GM19468 (cell line): ENCODE data around the gene THOC6.
"Not testable (repeated sequence)": the region's sequence is repeated elsewhere in the genome, so short reads cannot be mapped to it uniquely, and the experiment has no call there.

Source experiments
- ATAC-seq: cut with Tn5 transposase; IDR thresholded peaks from one replicate; pipeline ENCODE4 v1.9.1; 2021; ENCODE audit warnings: mild to moderate bottlenecking, moderate library complexity, moderate number of reproducible peaks; ENCODE audit not compliant: unreplicated experiment; ENCODE audit errors: extremely low read depth

THOC6 gene

DNA sequence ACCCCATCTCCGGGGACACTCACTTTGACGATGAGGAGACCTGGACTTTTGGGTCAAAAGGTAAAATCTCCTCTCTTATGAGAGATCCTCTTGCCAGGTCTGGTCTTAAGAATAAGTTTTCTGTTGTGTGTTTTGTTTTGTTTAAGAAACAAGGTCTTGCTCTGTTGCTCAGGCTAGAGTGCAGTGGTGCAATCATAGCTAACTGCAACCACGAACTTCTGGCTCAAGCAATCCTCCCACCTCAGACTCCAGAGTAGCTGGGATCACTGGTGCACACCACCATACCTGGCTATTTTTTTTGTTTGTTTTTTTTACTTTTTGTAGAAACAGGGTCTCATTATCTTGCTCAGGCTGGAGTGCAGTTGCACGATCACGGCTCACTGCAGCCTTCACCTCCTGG is 26.7 kb downstream of the THOC6 start:
- ATAC-seq = no peak

DNA sequence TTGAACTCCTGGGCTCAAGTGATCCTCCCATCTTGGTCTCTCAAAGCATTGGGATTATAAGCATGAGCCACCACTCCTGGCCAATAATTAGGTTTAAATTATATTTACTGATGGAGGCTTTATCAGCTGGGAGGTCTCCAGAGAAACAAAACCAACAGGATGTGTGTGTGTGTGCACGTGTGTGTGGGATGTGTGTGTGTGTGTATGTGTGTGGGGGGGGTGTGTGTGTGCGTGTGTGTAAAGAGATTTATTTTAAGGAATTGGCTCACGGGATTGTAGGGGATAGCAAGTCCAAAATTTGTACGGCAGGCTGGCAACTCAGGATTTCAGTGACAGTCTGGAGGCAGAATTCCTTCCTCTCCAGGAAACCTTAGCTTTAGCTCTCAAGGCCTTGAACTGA is 27.2 kb downstream of the THOC6 start:
- no peak for ATAC-seq

DNA sequence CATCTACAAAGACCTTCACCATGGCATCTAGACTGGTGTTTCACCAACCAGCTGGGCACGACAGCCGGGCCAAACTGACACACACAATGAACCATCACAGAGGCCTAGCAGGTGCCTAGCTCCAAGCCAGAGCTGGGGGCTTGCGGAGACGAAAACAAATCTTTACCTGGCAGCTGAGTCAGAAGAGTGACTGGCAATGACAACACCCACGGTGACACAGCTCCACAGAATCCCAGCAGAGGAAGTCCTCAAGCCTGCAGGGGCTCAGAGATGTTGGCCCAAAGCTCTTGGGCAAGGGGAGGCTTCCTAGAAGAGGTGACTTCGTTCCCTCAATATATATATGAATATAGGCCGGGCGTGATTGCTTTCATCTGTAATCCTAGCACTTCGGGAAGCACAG is 27.7 kb downstream of the THOC6 start:
- ATAC-seq = no peak

DNA sequence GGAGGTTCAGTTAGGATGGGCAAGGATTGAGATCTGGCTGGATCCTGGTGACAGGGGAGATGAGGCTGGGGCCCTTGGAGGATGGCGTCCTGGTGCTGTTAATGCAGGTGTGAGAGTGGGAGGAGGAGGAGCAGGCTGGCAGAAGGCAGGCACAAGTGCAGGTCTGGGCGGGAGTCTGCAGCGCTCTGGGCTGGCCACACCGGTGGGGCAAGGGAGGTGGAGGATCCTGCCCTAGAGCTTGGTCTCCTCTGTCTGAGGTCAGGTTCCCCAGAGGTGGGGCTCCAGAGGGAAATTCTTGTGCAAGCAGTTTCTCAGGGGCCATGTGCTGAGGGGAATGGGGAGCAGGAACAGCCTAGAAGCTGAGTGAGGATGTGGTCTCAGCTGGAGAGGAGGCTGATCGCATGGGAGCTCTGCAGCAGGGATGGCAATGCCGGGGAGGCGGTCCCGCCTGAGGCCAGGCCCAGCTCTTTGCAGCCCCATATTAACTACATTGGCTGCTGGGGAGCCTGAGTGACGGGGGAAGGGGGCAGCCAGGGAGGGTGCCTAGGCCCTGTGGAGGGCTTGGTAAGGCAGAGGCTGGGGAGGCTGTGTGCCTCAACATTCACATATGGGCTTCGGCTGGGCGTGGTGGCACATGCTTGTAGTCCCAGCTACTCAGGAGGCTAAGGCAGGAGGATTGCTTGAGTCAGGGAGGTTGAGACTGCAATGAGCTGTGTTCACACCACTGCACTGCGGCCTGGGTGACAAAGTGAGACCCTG is 28.9 kb downstream of the THOC6 start:
- ATAC-seq = not testable (repeated sequence)

DNA sequence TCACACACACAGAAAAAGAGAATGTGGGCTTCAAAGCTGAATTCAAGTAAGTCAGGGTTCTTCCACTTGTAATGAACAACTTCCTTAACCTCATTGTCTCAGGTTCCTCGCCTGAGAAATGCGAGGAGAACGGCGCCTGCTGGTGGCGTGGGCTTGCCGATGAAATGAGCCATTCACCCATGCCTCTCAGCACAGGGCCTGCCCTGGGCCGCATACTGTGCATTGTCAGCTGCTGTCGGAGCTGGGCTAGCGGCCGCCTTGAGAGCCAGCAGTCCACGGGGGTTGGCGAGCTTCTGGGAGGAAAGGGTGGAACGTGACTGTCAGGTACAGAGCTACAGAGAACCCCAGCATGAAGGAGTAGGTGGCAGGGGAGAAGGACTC is 29.5 kb downstream of the THOC6 start:
- not testable (repeated sequence) for ATAC-seq

DNA sequence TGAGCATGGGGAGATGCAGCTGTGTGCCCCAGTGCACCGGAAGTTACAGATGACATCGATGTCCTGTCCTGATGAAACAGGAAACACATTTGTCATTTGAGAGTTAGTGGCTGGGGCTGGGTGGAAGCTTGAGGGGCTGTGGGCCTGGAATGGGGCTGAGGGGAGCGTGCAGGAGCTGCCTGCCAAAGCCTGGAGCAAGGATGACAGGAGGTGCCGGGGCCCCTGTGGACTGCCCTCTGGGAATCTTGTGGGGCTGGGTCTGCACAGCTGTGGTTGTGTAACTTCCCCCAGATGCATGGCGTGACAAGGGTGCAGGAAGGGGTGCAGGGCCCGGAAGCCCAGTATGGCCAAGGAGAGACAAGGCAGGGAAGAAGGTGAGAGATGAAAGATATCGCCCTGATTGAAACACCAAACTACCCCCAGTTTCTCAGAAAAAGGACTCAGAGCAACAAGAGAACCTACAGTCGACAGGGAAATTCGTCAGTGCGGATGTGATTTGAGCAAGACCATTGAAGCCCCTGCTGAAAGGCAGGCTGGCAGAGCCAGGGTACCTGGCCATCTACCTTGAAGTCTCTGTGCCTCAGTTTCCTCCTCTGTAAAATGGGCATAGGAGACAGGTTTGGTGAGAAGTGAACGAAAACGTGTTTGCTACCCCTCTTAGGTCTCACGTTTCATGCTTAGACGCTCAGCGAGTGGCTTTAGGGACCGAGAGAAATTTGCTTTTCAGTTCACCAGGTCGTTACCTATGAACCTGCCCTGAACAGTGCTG is 31.3 kb downstream of the THOC6 start:
- ATAC-seq = no peak

DNA sequence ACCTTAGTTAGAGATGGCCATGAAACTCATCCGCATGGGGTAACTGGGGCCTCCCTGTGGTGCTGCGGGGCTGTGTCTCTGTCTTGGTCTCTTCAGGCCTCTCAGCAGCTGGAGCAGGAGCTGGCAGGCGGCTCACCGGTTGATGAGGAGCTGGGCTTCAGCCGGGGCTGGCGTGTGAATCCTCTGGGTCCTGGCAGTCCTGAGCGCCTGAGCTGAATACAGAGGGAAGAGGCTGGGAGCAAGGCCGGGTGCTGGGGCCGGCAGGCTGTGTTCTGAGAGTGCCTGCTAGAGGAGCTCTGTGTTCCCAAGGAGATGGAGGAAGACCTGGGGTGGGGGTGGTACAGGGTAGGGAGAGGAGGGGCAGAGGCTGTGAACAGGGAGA is 31.9 kb downstream of the THOC6 start:
- not testable (repeated sequence) for ATAC-seq

DNA sequence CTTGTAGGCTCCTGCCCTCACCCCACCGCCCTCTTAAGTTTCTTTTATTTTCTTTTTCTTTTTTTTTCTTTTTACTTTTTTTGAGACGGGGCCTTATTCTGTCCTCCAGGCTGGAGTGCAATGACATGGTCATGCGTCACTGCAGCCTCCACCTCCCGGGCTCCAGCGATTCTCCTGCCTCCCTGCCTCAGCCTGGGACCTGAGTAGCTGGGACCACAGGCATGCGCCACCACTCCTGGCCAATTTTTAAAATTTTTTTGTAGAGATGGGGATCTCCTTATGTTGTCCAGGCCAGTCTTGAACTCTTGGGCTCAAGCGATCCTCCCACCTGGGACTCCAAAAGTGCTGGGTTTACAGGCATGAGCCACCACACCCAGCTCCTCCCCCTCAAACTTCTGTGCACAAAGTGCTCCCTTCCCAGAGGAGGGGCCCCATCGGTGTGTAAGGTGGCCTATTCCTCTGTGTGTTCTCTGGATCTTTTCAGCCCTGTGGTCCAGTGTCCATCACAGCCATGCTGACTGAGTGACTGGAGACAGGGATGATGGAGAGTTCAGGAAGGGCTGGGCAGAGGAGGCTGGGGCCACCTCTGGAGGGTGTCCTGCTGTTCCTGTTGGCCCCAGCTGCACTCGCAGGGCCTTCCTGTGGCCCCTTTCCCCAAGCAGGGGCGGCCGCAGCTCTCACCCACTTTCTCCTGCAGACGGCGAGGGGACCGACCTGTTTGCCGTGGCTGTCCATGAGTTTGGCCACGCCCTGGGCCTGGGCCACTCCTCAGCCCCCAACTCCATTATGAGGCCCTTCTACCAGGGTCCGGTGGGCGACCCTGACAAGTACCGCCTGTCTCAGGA is 32.7 kb downstream of the THOC6 start:
- no peak for ATAC-seq

DNA sequence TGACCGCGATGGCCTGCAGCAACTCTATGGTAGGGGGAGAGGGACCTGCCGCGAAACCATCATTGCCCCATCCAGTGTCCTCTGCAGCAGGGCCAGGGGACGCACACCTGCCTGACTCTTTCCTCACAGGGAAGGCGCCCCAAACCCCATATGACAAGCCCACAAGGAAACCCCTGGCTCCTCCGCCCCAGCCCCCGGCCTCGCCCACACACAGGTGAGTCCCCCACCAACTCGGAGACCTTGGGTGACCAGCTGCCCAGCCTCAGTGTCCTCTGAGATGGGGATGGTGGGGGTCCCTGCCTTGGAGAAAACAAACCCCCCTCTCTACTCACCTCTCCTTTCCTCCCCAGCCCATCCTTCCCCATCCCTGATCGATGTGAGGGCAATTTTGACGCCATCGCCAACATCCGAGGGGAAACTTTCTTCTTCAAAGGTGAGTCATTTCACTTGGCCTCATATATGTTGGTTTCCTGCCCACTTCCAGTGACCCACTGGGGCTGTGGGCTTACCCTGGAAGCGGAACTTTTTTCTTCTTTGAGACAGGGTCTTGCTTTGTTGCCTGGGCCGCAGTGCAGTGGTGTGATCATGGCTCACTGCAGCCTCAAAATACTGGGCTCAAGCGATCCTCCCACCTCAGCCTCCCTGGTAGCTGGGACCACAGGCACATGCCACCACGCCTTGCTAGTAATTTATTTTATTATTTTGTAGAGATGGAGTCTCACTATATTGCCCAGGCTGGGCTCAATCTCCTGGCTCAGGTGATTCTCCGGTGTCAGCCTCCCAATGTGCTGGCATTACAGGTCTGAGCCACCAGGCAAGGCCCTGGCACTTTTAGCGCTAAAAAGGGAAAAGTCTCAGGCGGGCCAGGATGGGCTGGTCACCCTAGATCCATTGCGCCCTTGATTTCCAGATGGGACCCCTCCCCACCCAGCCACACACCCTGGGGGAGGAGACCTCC is 33.6 kb downstream of the THOC6 start:
- no peak for ATAC-seq

DNA sequence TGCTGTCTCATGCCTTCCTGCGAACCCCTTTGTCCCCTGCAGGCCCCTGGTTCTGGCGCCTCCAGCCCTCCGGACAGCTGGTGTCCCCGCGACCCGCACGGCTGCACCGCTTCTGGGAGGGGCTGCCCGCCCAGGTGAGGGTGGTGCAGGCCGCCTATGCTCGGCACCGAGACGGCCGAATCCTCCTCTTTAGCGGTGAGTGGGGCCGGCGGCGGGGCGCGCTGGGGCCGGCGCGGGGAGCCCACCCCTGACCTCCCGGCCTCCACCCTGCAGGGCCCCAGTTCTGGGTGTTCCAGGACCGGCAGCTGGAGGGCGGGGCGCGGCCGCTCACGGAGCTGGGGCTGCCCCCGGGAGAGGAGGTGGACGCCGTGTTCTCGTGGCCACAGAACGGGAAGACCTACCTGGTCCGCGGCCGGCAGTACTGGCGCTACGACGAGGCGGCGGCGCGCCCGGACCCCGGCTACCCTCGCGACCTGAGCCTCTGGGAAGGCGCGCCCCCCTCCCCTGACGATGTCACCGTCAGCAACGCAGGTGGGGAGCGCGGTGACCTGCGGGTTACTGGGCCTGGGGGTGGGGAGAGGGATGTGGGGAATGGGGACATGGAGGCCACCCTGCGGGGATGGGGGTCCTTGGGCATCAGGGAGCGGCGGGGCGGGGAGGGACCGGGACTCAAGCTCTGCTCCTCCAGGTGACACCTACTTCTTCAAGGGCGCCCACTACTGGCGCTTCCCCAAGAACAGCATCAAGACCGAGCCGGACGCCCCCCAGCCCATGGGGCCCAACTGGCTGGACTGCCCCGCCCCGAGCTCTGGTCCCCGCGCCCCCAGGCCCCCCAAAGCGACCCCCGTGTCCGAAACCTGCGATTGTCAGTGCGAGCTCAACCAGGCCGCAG is 34.5 kb downstream of the THOC6 start:
- ATAC-seq = no peak

DNA sequence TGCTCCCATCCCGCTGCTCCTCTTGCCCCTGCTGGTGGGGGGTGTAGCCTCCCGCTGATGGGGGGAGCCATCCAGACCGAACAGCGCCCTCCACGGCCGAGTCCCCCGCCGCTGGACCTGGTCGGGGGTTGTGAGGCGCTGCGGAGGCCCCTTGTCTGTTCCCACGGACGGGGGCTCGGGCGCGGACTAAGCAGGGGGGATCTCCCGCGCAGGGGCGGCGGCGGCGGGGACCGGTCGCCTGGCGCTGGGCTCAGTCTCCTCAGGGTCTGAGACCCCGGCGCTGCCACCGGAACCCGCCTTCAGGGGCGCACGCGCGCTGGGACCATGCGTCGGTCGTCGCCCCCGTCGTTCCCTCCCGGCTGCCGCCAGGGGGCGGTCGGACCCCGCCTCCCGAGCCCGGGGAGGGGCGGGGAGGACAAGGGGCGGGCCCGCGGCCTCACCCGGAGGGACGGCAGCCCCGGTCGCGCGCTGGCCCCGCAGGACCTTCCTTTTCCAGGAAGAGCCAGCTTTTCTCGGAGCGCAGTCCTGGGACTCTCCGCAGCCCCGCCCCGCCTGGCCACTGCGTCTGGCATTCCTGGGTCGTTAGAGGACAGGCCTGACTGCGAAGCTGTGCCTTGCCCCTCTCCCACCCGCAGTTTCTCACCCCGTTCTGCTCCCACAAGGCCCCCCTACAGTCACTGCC is 35.3 kb downstream of the THOC6 start:
- ATAC-seq = peak; percentile 72

DNA sequence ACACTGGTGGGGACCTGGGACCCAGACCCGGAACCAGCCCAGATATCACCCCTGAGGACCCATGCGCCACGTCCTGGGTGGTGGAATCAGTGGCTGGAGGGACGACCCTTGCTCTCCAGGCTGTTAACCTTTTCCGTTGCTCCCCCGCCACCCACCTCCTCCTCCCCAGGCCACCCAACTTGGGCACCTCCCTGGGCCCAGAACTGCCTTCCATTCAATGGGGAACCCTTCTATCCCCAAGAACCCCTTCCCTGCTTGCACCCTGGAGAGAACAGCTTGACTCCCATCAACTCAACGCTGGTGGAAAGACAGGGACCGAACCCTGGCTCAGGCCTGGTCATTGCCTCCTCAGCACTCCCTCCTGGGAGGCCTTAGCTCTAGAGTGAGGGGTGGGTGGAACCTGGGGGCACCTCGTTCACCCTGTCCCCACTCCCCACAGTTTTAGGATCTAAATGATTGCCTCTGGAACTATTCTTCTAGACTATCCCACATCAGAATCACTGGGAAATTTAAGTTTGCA is 35.9 kb downstream of the THOC6 start:
- ATAC-seq = no peak

DNA sequence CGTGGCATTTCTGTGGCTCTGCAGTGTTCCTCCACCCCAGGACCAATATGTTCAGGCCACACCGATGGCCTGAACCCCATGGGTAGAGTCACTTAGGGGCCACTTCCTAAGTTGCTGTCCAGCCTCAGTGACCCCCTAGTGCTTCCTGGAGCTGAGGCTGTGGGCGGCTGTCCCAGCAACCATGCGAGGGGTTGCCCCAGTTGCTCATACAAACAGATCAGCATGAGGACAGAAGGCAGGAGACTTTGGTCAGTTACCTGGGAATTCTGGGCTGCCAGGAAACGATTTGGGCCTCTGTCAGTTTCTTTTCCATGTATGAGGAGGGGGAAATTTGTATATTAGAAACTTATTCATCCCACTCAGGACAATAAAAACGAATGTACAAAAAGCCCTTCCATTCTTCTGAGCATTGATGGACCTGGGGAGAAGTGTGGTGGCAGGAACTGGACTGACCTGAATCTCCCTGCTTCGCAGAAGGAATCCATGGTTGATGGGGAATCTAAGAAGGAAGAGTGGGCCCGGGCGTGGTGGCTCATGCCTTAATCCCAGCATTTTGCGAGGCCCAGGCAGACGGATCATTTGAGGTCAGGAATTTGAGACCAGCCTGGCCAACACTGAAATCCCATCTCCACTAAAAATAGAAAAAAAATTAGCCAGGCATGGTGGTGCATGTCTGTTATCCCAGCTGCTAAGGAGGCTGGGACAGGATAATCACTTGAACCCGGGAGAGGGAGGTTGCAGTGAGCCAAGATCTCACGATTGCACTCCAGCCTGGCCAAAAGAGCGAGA is 36.7 kb downstream of the THOC6 start:
- ATAC-seq = no peak

DNA sequence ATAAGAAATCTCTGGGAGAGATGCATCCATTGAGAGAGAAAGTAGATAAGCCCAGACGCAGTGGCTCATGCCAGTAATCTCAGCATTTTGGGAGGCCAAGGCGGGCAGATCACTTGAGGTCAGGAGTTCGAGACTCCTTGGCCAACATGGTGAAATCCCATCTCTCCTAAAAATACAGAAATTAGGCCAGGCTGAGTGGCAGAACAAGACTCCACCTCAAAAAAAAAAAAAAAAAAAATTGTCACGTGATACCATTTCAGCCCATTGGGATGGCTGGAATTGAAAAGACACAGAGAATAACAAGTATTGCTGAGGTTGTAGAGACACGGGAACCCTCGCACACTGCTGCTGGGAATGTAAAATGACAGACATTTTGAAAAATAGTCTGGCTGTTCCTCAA is 38.7 kb downstream of the THOC6 start:
- no peak for ATAC-seq

DNA sequence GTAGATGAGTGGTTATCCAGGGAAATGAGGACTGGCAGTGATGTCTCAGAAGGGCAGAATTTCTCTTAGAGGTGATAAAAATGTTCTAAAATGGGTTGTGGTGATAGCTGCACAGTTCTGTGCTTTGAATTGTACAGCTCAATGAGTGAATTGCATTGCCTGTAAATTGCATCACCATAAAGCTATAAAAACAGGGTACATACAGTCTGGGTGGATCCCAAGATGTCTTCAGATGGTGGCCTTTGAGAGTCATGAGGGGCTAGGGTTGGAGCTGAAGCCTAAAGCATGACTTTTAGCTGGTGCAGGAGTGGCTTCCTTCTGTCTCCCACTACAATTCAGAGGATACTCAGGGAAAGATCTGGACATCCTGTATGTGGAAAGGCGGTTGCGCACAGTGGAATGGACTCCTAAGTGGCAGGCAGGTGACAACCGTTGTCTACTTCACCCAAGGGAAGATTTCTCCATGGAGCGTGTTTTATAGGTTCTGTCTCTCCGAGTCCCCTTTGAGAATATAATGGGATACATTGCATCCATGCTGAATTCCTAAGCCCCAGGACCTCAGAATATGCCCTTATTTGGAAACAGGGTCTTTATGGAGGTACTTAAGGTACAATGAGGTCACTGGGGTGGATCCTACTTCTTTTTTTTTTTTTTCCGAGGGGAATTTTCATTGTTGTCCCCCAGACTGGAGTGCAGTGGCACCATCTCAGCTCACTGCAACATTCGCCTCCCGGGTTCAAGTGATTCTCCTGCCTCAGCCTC is 40.0 kb downstream of the THOC6 start:
- ATAC-seq = no peak

DNA sequence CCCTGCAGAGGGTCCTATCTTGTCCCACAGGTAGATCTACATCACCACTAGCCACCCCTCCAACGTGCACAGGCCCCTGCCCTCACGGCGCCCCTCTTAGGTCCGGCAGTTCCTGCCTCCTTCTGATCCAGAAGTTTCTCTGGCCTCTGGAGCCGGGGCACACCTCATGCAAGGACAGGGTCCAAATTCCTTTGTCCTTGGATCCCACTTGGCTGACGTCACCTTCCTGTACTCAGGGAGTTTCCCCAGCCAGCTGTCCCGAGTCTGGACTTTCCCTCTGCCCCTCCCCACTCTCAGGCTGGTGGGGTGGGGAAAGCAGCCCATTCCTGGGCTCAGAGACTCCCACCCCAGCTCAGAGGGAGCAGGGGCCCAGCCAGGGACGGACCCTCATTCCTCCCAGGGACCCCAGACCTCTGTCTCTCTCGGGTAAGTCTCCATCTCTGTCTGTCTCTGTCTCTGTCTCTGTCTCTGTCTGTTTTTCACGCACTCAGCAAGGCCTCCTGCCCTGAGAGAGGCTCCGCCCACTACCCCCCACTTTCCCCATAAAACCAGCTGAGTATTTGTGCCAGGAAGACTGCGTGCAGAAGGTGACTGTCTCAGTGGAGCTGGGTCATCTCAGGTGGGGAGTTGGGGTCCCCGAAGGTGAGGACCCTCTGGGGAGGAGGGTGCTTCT is 41.4 kb downstream of the THOC6 start, which contains the start of gene IL32:
TSS of gene IL32 (plus strand) at position 572 of the 673 bp plus-strand sequence. CDS start 172 bp downstream, outside the sequence.
- ATAC-seq = no peak
